KMS-11 (cell line): ENCODE measurements around the gene TOP3A.
A peak's percentile ranks its signal among the peaks of the same experiment; 100 is the strongest.

Experiments
- H2AFZ ChIP-seq: fragments of 200-600 bp; sonication (generic); 2 replicates; pipeline ENCODE4 v1.6.1; 2016; ENCODE audit warnings: antibody characterized with exemption, mixed run types, low read depth
- H3K27ac ChIP-seq: fragments of 200-600 bp; sonication (generic); 2 replicates; pipeline ENCODE4 v1.6.1; 2016; ENCODE audit warnings: mild to moderate bottlenecking, mixed run types
- H3K27me3 ChIP-seq: fragments of 200-600 bp; sonication (generic); 2 replicates; pipeline ENCODE4 v1.6.1; 2017; ENCODE audit warnings: mild to moderate bottlenecking, low read depth, mixed run types, moderate library complexity; ENCODE audit not compliant: insufficient read depth
- H3K36me3 ChIP-seq: fragments of 200-600 bp; sonication (generic); 2 replicates; pipeline ENCODE4 v1.6.1; 2017; ENCODE audit warnings: mild to moderate bottlenecking, mixed run types; ENCODE audit not compliant: insufficient read depth
- H3K4me1 ChIP-seq: fragments of 200-600 bp; sonication (generic); 2 replicates; pipeline ENCODE4 v1.6.1; 2016; ENCODE audit warnings: mild to moderate bottlenecking, low read depth, mixed run types; ENCODE audit not compliant: poor library complexity, severe bottlenecking
- H3K4me2 ChIP-seq: fragments of 200-600 bp; sonication (generic); 2 replicates; pipeline ENCODE4 v1.7.0; 2016; ENCODE audit warnings: mild to moderate bottlenecking, mixed run types
- H3K4me3 ChIP-seq: fragments of 200-600 bp; sonication (generic); IDR thresholded peaks from 2 replicates; pipeline ENCODE4 v1.6.1; 2017; ENCODE audit warnings: low read depth, low read length, mixed read lengths; ENCODE audit not compliant: insufficient read depth
- H3K79me2 ChIP-seq: fragments of 200-600 bp; sonication (generic); 2 replicates; pipeline ENCODE4 v1.6.1; 2016; ENCODE audit warnings: low read depth, mixed run types; ENCODE audit not compliant: insufficient read depth
- H3K9ac ChIP-seq: fragments of 200-600 bp; sonication (generic); 2 replicates; pipeline ENCODE4 v1.6.1; 2016; ENCODE audit warnings: mild to moderate bottlenecking, mixed run types
- H4K20me1 ChIP-seq: fragments of 200-600 bp; sonication (generic); 2 replicates; pipeline ENCODE4 v1.6.1; 2016; ENCODE audit warnings: mild to moderate bottlenecking, mixed run types; ENCODE audit not compliant: insufficient read depth
- TF ChIP-seq, protein P1 (sequence below): fragments of 200-600 bp; sonication (generic); conservative IDR thresholded peaks from 2 replicates; pipeline ENCODE4 v1.6.1; 2017; ENCODE audit warnings: low read depth, mild to moderate bottlenecking, antibody characterized with exemption, low read length, moderate library complexity, mixed read lengths

TOP3A gene

GRCh38 chr17:18248300-18248731 is 66.5 kb downstream of the TOP3A start:
- Histone ChIP-seq H2AFZ (no peak overlapping the region), H3K4me3 (no peak overlapping the region), H3K9ac (no peak overlapping the region), H3K36me3 (no peaks in the 10 kb centered on the region), H3K27me3 (no peaks in the 10 kb centered on the region), H3K4me2 (no peak overlapping the region), H4K20me1 (no peaks in the 10 kb centered on the region), H3K4me1 (no peaks in the 10 kb centered on the region), H3K79me2 (no peaks in the 10 kb centered on the region), H3K27ac (no peak overlapping the region)
- TF ChIP-seq, protein P1, sequence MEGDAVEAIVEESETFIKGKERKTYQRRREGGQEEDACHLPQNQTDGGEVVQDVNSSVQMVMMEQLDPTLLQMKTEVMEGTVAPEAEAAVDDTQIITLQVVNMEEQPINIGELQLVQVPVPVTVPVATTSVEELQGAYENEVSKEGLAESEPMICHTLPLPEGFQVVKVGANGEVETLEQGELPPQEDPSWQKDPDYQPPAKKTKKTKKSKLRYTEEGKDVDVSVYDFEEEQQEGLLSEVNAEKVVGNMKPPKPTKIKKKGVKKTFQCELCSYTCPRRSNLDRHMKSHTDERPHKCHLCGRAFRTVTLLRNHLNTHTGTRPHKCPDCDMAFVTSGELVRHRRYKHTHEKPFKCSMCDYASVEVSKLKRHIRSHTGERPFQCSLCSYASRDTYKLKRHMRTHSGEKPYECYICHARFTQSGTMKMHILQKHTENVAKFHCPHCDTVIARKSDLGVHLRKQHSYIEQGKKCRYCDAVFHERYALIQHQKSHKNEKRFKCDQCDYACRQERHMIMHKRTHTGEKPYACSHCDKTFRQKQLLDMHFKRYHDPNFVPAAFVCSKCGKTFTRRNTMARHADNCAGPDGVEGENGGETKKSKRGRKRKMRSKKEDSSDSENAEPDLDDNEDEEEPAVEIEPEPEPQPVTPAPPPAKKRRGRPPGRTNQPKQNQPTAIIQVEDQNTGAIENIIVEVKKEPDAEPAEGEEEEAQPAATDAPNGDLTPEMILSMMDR: peak; percentile 65

- Histone ChIP-seq H3K4me2 (no peak overlapping the region), H3K9ac (no peak overlapping the region), H3K36me3 (no peaks in the 10 kb centered on the region)
Observed at GRCh38 chr17:18247613-18248001, 67.2 kb downstream of the TOP3A start.

GRCh38 chr17:18246880-18247612 is 67.7 kb downstream of the TOP3A start:
- H3K27me3 ChIP-seq: no peaks in the 10 kb centered on the region
- TF ChIP-seq, protein P1: no peak
- no peak overlapping the region for H3K27ac ChIP-seq
- no peak overlapping the region for H3K4me3 ChIP-seq
- H4K20me1 ChIP-seq: no peaks in the 10 kb centered on the region
- no peaks in the 10 kb centered on the region for H3K79me2 ChIP-seq
- no peaks in the 10 kb centered on the region for H3K36me3 ChIP-seq
- no peak overlapping the region for H2AFZ ChIP-seq
- H3K4me1 ChIP-seq: no peaks in the 10 kb centered on the region
- H3K4me2 ChIP-seq: no peak overlapping the region
- H3K9ac ChIP-seq: no peak overlapping the region

More at GRCh38 chr17:18247613-18248001, 67.2 kb downstream of the TOP3A start:
- TF ChIP-seq, protein P1: no peak
- Histone ChIP-seq H3K27ac (no peak overlapping the region), H4K20me1 (no peaks in the 10 kb centered on the region), H3K79me2 (no peaks in the 10 kb centered on the region), H3K4me1 (no peaks in the 10 kb centered on the region), H2AFZ (no peak overlapping the region), H3K27me3 (no peaks in the 10 kb centered on the region), H3K4me3 (no peak overlapping the region)

GRCh38 chr17:18246109-18246725 is 68.6 kb downstream of the TOP3A start:
- no peak overlapping the region for H3K27ac ChIP-seq
- TF ChIP-seq, protein P1: no peak
- H2AFZ ChIP-seq: no peak overlapping the region
- H3K4me3 ChIP-seq: no peak overlapping the region
- H3K4me1 ChIP-seq: no peaks in the 10 kb centered on the region
- H3K36me3 ChIP-seq: no peaks in the 10 kb centered on the region
- no peaks in the 10 kb centered on the region for H3K27me3 ChIP-seq
- no peak overlapping the region for H3K9ac ChIP-seq
- H4K20me1 ChIP-seq: no peaks in the 10 kb centered on the region
- H3K79me2 ChIP-seq: no peaks in the 10 kb centered on the region
- H3K4me2 ChIP-seq: no peak overlapping the region
